GM12875 (cell line): Measurements from ENCODE around the gene RAB39B.

Experiments used
- H3K4me3 ChIP-seq: one replicate; pipeline ENCODE4 v1.5.1; 2011; ENCODE audit warnings: low read depth, low read length, control low read depth
- TF ChIP-seq, protein P1 (sequence below): IDR thresholded peaks from 2 replicates; pipeline ENCODE4 v1.5.1; 2011; ENCODE audit warnings: low read depth, mild to moderate bottlenecking, control low read depth, inconsistent platforms, low read length, moderate library complexity, borderline replicate concordance; ENCODE audit not compliant: insufficient read depth

RAB39B gene

GRCh38 chrX:155216179-155216939, 47.9 kb downstream of the RAB39B start, which contains the start of gene VBP1:
Gene VBP1 (plus strand): TSS chrX:155216460. CDS start chrX:155216483, 23 bp downstream.
- peak within 1 kb of the TSS; percentile 83 for H3K4me3 ChIP-seq
- TF ChIP-seq, protein P1, sequence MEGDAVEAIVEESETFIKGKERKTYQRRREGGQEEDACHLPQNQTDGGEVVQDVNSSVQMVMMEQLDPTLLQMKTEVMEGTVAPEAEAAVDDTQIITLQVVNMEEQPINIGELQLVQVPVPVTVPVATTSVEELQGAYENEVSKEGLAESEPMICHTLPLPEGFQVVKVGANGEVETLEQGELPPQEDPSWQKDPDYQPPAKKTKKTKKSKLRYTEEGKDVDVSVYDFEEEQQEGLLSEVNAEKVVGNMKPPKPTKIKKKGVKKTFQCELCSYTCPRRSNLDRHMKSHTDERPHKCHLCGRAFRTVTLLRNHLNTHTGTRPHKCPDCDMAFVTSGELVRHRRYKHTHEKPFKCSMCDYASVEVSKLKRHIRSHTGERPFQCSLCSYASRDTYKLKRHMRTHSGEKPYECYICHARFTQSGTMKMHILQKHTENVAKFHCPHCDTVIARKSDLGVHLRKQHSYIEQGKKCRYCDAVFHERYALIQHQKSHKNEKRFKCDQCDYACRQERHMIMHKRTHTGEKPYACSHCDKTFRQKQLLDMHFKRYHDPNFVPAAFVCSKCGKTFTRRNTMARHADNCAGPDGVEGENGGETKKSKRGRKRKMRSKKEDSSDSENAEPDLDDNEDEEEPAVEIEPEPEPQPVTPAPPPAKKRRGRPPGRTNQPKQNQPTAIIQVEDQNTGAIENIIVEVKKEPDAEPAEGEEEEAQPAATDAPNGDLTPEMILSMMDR: peak; percentile 43; the same call in 1 of the 2 replicates

DNA sequence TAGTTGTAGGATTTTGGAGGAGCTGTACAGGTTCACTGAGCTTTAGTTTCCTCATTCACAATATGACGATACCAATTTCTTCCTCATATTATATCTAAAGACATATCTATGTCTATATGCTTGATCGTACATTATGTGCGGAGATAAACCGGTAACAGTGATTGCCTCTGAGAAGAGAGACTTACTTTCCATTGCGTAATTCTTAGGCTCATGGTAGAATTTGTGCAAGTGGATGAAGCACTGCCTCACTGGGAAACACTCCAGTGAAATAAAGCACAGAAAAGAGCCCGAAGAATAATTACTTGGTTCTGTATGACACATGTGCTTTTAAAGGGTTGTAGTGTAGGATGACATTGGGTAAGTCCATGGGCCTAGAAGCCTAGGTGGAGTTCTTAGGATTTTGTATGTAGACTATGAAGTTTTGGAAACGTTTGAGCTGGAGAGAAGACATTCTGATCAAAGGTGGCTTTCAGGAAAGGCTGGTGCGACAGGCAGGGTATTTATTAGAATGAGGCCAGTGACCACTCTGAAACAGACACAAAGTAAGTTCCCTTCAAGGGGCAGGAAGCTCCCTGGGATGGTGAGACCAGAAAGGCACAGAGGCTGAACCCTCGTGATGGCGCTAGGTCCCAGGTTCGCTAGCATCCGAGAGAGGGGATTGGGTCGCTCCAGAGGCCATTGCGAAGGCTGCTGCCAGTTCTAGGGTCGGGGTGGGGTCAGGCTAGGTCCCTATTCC, 48.7 kb downstream of the RAB39B start:
- TF ChIP-seq, protein P1: no peak
- H3K4me3 ChIP-seq: peak overlapping the region; percentile 83

- no peak overlapping the region for H3K4me3 ChIP-seq
- TF ChIP-seq, protein P1: no peak
These were observed 50.6 kb downstream of the RAB39B start for GRCh38 chrX:155213731-155214130.

DNA sequence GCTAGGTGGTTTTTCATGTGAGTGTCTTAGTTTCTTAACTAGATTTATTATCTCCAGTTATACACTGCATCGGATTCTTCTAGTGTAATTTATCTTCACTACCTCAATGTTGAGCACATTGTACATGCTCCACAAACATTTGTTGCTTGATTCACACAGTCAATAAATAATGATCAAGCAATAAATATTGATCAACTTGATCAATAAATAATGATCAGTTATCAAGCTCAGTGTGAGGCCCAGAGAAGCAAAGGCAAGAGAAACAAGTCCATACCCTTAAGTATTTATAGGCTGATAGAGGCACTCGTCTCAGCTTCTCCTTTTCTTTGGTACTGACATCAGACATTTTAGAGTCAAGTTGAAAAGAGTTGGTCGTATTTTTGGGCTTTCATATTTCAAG, 53.1 kb downstream of the RAB39B start:
- TF ChIP-seq, protein P1: no peak
- H3K4me3 ChIP-seq: no peak overlapping the region
